HG03575 (cell line): ENCODE measurements around the gene CLEC1A.
"Not testable (repeated sequence)": the region's sequence is repeated elsewhere in the genome, so short reads cannot be mapped to it uniquely, and the experiment has no call there.

Experiments
- ATAC-seq: cut with Tn5 transposase; IDR thresholded peaks from one replicate; pipeline ENCODE4 v1.9.1; 2021; ENCODE audit not compliant: unreplicated experiment, insufficient number of reproducible peaks, low FRiP score; ENCODE audit errors: extremely low read depth

CLEC1A gene

DNA sequence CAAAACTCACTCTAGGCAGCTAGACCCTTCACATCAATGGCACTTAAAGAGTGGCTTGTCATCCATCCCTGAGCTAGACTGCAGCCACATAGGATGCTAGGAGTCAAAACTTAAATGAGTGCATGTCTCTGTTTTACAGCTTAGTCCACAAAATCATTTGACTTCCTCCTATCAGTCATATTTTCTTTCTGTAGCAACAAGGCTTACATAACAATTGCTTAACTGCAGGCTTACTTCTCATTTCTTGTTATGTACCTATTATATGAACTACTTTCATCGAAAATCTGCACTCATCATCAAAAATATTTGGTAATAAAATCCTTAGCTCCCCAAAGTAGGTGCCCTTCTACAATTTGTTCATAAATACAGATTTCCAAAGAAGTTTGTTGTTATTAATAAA, 30.1 kb downstream of the CLEC1A start:
- ATAC-seq, result no peak

DNA sequence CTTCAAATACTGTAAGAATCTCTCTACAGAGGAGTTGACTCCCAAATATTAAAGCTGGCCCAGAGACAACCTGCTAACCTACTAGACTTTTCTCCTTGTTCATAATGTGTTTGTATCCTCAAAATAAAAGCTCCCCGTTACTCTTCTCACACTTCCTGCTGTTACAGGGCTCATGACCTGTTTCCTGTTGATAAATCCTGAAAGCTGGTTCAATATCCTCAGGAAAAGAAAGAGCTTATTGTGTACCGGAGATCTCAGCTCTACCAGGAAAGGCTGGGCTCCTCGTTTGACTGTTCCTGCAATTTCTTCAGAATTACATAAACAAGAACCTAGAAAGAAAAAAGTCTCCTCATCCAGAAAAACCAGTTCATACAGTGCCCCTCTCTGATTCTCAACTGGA, 30.8 kb downstream of the CLEC1A start:
- no peak for ATAC-seq

DNA sequence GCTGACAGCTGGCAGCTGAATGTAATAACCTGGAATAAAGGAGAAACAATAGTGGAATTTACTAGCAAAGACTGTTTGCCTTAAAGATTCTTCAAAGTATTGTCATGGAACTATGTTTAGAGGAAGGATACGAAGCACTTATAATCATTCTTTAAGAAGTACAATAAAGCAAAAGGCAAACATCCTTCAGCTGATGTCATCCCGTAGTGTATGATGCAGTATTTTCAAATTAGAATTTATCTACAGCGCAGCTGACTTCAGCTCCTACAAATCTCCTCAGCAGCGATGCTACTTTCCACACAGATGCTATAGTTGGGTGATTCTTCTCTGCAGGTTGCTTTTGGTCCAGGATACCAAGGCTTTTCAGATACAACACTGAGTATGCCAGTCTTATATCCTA, 31.5 kb downstream of the CLEC1A start:
- no peak for ATAC-seq

DNA sequence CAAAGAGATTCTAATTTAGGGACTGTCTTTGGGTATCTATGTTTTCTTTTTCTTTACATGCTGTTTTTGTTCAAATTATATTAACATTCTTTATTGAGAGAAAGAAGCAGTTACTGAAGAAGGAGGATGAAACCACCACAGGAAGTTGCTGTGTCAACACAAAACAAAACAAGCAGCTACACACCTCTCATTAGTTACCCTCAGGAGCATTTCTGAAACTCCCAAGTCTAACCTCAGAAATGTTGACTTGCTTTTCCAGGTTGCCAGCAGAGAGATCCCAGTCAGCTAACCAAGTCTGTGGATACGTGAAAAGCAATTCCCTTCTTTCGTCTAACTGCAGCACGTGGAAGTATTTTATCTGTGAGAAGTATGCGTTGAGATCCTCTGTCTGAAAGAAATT, 33.5 kb downstream of the CLEC1A start:
- ATAC-seq, result no peak

DNA sequence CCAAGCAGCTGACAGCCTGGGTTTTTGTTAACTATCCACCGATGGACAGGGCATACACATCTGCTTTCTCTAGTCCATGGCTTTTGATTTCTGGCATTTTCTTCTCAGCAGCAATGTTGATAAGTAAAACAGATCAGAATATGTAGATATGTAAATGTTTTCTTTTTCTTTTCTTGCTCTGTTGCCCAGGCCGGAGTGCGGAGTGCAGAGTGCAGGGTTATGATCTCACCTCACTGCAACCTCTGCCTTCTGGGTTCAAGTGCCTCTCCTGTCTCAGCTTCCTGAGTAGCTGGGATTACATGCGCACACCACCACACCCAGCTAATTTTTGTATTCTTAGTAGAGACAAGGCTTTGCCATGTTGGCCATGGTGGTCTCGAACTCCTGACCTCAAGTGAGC, 40.4 kb downstream of the CLEC1A start:
- ATAC-seq, result no peak

DNA sequence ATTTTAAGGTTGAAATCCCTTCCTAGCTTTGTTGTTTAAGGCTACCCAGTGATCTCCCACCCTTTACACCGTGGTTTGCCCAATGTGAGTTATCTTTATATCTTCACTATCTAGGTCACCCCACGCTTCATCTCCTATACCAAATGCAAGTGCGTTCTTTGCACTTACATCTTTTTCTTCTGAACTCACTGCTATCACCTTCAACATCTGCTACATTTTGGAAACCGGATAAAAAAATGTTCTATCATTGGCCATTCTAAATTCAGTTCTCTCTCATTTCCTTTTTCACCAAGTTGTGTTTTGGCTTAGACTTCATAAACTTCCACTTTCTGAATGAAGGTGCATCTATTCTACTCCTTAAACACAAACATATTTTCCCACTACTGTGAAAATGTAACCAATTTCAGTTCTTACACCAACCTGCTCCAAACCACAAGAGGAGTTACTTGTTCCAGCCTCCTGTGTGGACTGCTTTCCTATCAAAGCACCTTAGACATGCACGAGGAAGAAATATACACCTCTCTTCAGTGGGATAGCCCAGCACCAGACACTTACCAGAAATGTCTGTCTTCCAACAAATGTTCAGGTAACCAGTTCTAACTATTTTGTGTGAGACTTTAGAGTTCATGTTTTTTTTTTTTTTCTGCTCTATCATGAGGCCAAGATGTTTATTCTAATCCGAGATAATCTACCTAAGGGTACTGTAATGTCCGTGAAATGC, 46.4 kb downstream of the CLEC1A start:
- no peak for ATAC-seq

DNA sequence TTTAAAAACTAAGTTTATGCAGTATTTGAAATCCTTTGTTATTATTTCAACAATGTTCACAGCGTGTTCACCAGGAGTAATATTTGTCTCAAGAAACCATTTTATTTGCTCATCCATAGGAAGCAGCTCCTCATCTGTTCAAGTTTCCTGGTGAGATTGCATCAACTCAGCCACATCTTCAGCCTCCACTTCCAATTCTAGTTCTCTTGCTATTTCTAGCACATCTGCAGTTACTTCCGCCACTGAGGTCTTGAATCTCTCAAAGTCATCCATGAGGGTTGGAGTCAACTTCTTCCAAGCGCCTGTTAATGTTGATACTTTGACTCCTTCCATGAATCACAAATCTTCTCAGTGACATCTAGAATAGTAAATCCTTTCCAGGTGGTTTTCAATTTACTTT, 50.3 kb downstream of the CLEC1A start:
- ATAC-seq, result no peak

DNA sequence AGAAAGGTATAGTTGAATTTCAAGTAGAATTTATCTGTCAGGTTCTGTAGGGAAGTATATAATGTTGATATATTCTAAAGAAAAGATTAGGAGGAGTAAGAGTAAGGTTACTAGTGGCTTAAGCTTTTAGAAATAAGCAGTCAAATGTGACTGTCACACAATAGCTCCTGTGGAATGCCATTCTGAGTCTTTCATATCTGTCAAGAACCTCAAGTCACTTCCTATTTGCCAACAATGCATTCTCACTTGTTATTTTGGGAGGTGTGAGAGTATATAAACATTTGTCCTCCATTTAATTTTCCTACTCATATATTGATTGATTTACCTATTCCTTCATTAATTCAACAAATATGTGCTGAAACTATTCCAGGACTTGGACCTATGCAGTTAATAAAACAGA, 56.6 kb downstream of the CLEC1A start:
- no peak for ATAC-seq

DNA sequence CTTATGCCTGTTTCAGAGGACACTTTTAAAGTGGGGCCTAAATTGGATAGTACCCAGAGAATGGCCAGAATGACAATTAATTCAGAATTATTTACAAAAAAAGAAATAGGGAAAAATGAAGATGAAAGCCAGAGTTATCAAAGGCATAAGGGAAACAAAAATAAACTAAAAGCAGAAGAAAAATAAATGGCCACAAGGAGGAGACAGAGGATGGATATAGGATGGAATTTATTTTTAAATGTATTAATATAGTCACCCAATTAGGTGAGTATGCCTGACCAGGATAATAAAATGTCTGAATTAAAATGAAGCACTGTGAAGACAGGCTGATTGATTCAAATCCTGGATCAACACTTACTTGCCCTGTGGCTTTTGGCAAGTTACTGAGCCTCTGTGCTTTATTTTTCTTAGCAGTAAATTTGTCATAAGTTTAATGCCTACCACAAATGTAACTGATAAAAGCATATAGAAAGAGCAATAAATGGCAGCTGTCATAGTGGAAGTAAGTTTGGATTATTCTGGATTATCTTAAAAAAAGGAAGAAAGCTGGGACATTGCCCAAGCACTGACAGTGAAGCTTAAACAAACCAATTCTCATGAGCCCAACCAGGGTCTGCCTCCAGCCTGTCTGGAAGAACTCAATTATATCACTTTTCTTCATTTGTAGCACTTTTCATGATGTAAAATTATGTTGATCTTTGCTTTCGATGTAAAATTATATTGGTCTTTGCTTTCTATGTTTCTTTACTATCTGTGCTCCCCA, 64.8 kb downstream of the CLEC1A start:
- ATAC-seq, result no peak

DNA sequence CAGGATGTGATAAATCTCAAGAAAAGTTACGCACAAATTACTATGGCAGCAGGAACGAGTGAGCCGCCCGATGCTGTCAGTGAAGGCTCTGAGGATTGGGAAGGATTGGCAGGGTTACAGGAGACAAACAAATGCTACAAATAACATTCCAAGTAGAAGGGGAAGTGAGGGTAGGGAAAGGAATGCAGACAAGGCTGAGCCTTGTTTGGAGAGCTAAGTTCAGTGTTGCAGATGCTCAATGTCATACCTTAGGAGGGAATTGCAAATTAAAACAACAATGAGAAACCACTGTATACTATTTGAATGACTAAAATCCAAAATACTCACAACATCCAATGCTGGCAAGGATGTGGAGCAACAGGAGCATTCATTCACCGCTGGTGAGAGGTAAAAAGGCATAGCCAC, 67.0 kb downstream of the CLEC1A start:
- no peak for ATAC-seq

DNA sequence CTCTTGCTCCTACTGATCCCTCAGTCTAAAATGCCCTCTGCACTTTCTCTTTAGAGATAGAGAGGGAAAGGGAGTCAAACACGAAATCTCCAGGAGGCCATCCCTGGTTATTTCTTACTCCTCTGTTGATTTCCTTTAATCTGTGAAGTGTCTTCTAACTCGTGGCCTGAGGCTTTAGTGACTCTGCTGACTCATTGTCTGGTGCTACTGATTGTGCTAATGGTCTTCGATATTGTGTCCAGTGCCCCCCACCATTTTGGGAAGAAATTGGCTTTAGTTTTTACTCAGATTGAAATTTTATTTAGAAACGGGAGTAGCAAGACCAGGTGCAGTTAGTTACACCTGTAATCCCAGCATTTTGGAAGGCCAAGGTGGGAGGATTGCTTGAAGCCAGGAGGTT, 67.5 kb downstream of the CLEC1A start:
- no peak for ATAC-seq

DNA sequence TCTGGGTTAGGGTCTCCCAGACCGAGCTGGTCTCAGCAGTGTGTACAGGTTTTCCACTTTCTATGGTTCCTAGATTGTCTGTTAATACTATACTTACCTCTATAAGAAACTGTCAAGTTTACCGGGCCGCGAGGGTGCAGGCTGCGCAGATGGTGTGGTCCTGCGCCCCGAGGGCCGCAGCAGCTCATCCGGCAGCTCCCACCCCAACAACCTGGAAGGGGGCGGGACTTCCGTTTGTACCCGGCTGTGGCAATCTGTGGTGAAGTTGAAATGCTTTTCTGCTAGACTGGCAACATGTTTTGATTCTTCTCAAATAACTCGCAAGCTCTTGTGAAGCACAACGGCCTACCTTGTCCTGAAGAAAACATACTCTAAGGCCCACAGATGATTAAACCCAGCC, 68.3 kb downstream of the CLEC1A start, which contains the start of gene CLEC9A:
CLEC9A (plus strand) TSS at position 237 of the 400 bp plus-strand sequence. CDS start 22,006 bp downstream, outside the sequence.
- ATAC-seq, result no peak

DNA sequence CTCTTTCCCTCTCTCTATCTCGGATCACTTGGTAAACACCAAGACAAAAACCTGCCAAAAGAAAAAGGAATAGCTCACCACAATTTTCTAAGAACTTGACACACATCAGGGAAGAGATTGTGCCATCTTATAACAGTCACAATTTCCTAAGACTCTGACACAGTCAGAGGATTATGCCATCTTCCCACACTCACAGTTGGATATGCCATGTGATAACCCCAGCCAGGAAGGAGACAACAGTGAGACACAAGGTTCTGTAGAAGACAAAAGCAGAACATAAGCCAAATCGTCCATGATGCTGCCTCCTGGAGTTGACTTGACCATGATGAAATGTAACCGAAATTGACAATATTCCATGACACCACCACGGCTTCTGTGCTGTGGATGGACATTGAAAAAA, 71.1 kb downstream of the CLEC1A start:
- no peak for ATAC-seq

DNA sequence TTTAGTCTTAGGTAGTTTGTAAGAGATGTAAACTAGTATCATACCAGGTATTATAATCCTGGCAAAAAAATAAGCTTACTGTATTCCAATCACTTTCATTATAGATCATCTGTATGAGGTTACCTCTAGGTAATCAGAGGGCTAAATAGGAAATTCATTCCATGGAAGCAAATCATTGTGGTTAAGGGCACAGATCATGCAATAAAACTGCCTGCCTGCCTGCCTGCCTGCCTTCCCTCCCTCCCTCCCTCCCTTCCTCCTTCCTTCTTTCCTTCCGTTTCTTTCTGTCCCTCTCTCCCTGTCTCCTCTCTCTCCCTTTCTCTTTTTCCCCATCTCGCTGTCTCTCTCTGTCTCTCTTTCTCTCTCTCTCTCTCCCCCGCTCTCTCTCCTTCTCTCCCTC, 71.5 kb downstream of the CLEC1A start:
- no peak for ATAC-seq

DNA sequence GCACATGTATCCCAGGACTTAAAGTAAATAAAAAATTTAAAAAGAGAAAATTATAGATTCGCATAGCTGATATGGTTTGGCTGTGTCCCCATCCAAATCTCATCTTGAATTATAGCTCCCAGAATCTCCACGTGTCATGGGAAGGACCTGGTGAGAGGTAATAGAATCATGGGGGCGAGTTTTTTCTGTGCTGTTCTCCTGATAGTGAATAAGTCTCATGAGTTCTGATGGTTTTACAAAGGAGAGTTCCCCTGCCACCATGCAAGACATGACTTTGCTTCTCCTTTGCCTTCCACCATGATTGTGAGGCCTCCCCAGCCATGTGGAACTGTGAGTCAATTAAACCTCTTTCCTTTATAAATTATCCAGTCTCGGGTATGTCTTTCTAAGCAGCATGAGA, 72.1 kb downstream of the CLEC1A start:
- not testable (repeated sequence) for ATAC-seq

DNA sequence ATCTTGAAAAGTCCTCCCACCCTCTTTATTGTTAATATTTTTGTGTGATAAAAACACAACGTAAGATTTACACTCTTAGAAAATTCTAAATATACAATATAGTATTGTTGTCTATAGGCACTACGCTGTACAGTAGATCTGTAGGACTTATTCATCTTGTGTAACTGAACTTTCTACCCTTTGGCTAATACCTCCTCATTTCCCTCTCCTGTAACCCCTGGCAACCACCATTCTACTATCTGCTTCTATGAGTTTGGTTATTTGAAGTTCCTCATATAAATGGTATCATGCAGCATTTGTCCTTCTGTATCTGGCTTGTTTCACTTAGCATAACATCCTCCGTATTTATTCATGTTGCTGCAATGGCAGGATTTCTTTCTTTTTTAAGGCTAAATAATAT, 73.5 kb downstream of the CLEC1A start:
- ATAC-seq, result no peak

DNA sequence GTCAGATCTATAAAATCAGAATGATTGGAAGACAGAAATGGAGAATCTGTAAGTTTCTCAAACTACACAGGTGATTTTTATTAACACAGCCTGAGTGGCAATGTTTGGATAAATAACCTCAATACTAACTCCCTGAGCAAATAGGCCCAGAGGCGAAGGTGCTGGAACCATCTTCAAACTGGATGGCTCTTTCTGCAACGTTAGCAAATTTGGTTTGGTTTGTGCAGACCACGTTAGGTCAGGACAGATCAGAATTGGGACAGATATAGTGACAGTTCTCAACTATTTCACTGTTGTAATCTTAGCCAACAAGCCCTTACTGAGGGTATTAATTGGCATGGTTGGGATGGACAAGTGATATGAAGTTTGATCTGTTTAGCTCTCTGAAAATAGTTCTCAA, 77.4 kb downstream of the CLEC1A start:
- ATAC-seq, result no peak
